ENCODE results near the gene HHAT.

- TF ChIP-seq, protein P1, sequence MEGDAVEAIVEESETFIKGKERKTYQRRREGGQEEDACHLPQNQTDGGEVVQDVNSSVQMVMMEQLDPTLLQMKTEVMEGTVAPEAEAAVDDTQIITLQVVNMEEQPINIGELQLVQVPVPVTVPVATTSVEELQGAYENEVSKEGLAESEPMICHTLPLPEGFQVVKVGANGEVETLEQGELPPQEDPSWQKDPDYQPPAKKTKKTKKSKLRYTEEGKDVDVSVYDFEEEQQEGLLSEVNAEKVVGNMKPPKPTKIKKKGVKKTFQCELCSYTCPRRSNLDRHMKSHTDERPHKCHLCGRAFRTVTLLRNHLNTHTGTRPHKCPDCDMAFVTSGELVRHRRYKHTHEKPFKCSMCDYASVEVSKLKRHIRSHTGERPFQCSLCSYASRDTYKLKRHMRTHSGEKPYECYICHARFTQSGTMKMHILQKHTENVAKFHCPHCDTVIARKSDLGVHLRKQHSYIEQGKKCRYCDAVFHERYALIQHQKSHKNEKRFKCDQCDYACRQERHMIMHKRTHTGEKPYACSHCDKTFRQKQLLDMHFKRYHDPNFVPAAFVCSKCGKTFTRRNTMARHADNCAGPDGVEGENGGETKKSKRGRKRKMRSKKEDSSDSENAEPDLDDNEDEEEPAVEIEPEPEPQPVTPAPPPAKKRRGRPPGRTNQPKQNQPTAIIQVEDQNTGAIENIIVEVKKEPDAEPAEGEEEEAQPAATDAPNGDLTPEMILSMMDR (IDR thresholded peaks at IDR 0.05), result peak in 2 of 3 experiments; percentile 45 to 54
- no peak for TF ChIP-seq POLR2A (IDR thresholded peaks at IDR 0.05; ENCODE audit: low read depth)
- no peak for TF ChIP-seq EP300 (IDR thresholded peaks at IDR 0.05)
Measured at GRCh38 chr1:210373878-210374599, 45.3 kb downstream of the HHAT start.

All from esophagus muscularis mucosa (tissue), 4 donors.